HS-27A (cell line): ENCODE measurements around the gene KIFC3.
A peak's percentile ranks its signal among the peaks of the same experiment; 100 is the strongest.

ENCODE experiments used
- DNase-seq: peaks from one replicate; pipeline ENCODE4 v3.0.0-alpha.2; 2012; ENCODE audit warnings: low read depth, missing footprints

Gene KIFC3

GRCh38 chr16:57765160-57765728 lies 37.0 kb downstream of the KIFC3 start:
- no peak for DNase-seq

GRCh38 chr16:57764341-57765159 lies 37.7 kb downstream of the KIFC3 start:
- peak; percentile 80 for DNase-seq

- DNase-seq: no peak
Measured at GRCh38 chr16:57764006-57764340, 38.3 kb downstream of the KIFC3 start.

GRCh38 chr16:57763285-57764005 lies 38.8 kb downstream of the KIFC3 start:
- DNase-seq: no peak

GRCh38 chr16:57762365-57763040 lies 39.8 kb downstream of the KIFC3 start:
- no peak for DNase-seq

- DNase-seq: no peak
Measured at GRCh38 chr16:57761957-57762356, 40.3 kb downstream of the KIFC3 start.

- no peak for DNase-seq
Measured at GRCh38 chr16:57761301-57761700, 41.0 kb downstream of the KIFC3 start.

- DNase-seq: no peak
Measured at GRCh38 chr16:57760357-57761160, 41.7 kb downstream of the KIFC3 start.

GRCh38 chr16:57759541-57760356 lies 42.5 kb downstream of the KIFC3 start:
- DNase-seq: no peak

GRCh38 chr16:57759131-57759530 lies 43.2 kb downstream of the KIFC3 start:
- DNase-seq: no peak

- DNase-seq: no peak
Measured at GRCh38 chr16:57758331-57759117, 43.8 kb downstream of the KIFC3 start.

GRCh38 chr16:57757883-57758282 lies 44.4 kb downstream of the KIFC3 start:
- no peak for DNase-seq

- peak; percentile 62 for DNase-seq
Measured at GRCh38 chr16:57757326-57757786, 44.9 kb downstream of the KIFC3 start.

- no peak for DNase-seq
Measured at GRCh38 chr16:57756424-57757325, 45.6 kb downstream of the KIFC3 start.

- DNase-seq: no peak
Measured at GRCh38 chr16:57755726-57756423, 46.4 kb downstream of the KIFC3 start.

GRCh38 chr16:57755061-57755684 lies 47.1 kb downstream of the KIFC3 start:
- DNase-seq: no peak

GRCh38 chr16:57754354-57755060 lies 47.8 kb downstream of the KIFC3 start:
- no peak for DNase-seq
